GM06990 (cell line): ENCODE data around the gene ZNF766.

Experiments used
- DNase-seq: peaks from one replicate; pipeline ENCODE4 v3.0.0-alpha.2; 2011; ENCODE audit not compliant: insufficient read length; ENCODE audit errors: extremely low read depth
- H3K27me3 ChIP-seq: replicated peaks from 2 replicates; pipeline ENCODE4 v1.6.0; 2011; ENCODE audit warnings: low read length; ENCODE audit not compliant: control insufficient read depth, insufficient read depth
- H3K36me3 ChIP-seq: 2 replicates; pipeline ENCODE4 v1.5.1; 2011; ENCODE audit warnings: low read length; ENCODE audit not compliant: control insufficient read depth, insufficient read depth
- H3K4me3 ChIP-seq: replicated peaks from 2 replicates; pipeline ENCODE4 v1.5.1; 2011; ENCODE audit warnings: low read depth, mild to moderate bottlenecking, control low read depth, low read length
- CTCF ChIP-seq: IDR thresholded peaks from 2 replicates; pipeline ENCODE4 v1.5.1; 2011; ENCODE audit warnings: low read length, control low read depth, mild to moderate bottlenecking, inconsistent platforms; ENCODE audit not compliant: insufficient read depth, poor library complexity, severe bottlenecking

Gene ZNF766

DNA sequence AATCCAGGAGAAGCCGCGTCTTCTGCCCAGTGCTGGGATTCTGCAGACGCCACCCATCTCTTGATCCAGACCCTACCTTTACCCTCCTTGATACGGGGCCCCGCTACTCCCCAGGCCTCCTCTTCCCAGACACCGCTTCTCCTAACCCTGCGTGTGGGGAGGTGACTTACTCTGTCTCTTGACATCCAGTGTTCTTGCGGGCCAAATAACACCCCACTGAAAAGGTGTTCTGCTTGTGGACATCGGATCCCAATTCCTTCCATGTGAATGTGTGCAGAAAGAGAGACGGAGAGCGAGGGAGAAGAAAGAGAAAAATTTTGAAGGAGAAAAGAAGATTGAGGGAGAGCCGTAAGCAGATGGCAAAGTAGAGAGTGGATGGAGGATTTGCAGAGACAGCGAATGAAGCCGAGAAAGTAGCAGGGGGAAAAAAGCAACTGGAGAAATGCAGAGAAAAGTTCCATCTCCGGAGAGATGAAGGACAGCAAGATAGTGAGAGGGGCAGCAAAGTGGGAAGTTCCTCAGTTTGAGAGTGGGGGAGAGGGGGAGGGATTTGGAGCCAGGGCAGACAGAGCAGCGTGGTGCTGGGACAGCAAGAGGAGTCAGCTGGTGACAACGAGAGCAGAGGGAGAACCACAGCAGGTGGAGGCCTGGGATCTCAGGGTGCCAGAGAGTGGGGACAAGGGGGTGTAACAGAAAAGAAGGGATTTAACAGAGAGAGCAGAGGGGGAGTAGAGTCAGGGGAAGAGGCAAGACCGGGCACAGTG, 28.4 kb downstream of the ZNF766 start:
- no peak for TF ChIP-seq CTCF
- no peak for DNase-seq
- peaks cover 11% of the 10 kb centered on the region for H3K36me3 ChIP-seq
- H3K4me3 ChIP-seq: peak overlapping the region; percentile 93
- no peaks in the 10 kb centered on the region for H3K27me3 ChIP-seq

GRCh38 chr19:52307275-52307674, 37.9 kb downstream of the ZNF766 start:
- H3K4me3 ChIP-seq: no peak overlapping the region
- TF ChIP-seq CTCF: no peak
- H3K36me3 ChIP-seq: peaks cover 10% of the 10 kb centered on the region
- DNase-seq: peak; percentile 20
- no peaks in the 10 kb centered on the region for H3K27me3 ChIP-seq

DNA sequence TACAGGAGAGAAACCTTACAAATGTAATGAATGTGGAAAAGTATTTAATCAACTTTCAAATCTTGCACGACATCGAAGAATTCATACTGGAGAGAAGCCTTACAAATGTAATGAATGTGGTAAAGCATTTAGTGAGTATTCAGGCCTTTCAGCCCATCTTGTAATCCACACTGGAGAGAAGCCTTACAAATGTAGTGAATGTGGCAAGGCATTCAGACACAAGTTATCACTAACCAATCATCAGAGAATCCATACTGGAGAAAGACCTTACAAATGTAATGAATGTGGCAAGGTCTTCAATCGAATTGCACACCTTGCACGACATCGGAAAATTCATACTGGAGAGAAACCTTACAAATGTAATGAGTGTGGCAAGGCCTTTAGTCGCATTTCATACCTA, 53.0 kb downstream of the ZNF766 start:
- no peak for TF ChIP-seq CTCF
- no peak overlapping the region for H3K4me3 ChIP-seq
- DNase-seq: no peak
- H3K36me3 ChIP-seq: peaks cover 10% of the 10 kb centered on the region
- no peaks in the 10 kb centered on the region for H3K27me3 ChIP-seq

GRCh38 chr19:52331757-52332156, 62.4 kb downstream of the ZNF766 start:
- no peak for TF ChIP-seq CTCF

DNA sequence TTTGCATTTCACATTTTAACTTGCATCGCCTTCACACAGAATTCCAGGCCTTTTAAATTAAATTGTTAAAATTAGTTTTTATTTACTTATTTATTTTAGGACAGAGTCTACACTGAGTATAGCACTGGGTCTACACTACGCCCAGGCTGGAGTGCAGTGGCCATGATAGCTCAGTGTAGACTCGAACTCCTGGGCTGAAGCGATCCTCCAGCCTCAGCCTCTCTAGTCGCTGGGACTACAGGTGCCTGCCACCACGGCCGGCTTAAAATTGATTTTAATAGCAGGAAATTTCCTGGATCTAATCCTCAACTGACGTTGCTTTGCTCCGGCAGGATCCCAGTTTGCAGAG, 66.4 kb downstream of the ZNF766 start:
- TF ChIP-seq CTCF: no peak
- Histone ChIP-seq H3K27me3 (no peaks in the 10 kb centered on the region), H3K4me3 (peak overlapping the region; percentile 79), H3K36me3 (no peaks in the 10 kb centered on the region)
- no peak for DNase-seq

More at GRCh38 chr19:52331757-52332156, 62.4 kb downstream of the ZNF766 start:
- Histone ChIP-seq H3K36me3 (no peaks in the 10 kb centered on the region), H3K27me3 (no peaks in the 10 kb centered on the region), H3K4me3 (no peak overlapping the region)
- DNase-seq: no peak
